HG03280 (cell line): ENCODE data around the gene TACC2.
"Not testable (repeated sequence)": the region's sequence is repeated elsewhere in the genome, so short reads cannot be mapped to it uniquely, and the experiment has no call there.

Source experiments
- ATAC-seq: cut with Tn5 transposase; IDR thresholded peaks from one replicate; pipeline ENCODE4 v1.9.1; 2021; ENCODE audit warnings: mild to moderate bottlenecking, moderate library complexity; ENCODE audit not compliant: unreplicated experiment

TACC2 gene

DNA sequence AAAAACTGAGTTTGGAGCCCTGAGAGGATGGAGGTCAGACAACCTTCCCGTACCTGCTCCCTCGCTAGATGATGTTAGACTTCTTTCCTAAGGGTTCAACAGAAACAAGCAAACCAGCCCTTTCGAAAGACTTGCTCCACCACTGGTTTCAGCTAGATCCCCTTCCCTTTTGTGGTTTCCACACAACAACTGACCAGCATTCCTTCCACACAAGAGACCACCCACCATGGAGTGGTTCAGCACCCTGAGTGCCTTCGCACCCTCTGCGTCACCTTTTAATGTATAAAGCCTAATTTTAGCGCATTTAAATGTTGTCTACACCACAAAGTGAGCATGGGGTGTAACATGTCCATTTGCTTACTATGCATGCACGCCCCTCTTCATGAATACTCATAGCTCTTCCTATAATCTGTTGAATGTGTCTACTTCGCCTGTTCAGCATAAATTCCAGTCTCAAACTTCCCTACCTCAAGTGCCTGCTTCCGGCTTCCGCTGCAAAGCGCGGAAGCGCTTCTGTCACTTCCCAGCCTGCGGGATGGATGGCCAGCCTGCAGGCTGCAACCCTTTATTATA is 69.0 kb downstream of the TACC2 start:
- ATAC-seq: no peak

DNA sequence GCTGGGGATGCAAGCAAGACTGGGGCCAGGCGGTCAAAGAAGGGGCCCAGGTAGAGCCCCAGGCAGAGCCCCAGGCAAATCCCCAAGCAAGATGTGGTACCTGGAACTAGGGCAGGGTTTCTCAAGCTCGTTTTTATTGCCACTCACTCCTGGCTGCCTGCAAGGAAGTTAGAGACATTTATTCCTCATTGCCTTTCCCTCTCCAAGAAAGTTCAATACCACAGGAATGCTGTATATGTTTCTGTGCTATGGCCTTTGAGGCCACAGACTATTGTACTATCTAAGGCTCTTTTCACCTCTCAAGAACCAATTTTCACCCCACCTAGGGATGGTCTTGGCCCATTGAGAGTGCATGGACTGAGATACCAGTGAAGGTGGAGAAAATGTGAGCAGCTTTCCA is 71.3 kb downstream of the TACC2 start:
- no peak for ATAC-seq

DNA sequence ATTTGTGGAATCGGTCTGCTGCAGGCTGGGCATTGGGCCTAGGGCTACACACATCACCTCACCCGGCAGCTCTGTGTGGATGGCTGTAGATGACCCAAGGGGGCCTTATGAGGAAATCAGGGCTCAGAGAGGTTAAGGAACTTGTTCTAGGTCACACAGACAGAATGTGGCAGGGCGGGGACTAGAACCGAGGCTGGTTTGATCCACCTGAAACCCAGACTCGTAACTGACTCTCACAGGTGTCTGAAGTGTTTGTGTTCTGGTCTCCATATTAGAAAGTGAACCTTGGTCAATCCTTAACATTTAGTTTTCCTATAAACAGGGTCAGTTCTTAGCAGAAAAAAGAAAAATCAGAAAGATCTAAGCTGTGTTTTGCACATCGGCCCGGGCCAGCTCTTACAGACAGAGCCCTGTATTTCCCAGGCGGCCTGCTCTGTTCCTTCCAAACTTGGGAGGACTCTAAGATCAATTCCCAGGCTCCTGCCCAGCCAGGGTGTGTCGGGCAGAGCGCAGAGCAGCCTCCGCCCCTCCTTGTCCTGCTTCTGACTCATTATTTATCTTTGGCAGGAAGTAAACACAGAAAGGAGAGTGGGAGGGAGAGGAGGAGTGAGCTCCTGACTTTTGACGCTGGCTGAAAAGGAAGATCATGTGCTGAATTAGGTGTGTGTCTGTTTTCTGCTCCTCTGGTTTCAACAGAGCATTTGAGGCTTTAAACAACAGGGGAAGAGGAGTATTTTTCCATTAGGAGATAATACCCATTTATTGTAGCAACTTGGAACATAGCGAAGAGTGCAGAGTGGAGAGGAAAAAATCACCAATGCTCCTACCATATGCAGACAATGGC is 74.1 kb downstream of the TACC2 start:
- ATAC-seq: no peak

GRCh38 chr10:122066337-122066939 is 77.5 kb downstream of the TACC2 start:
- not testable (repeated sequence) for ATAC-seq

DNA sequence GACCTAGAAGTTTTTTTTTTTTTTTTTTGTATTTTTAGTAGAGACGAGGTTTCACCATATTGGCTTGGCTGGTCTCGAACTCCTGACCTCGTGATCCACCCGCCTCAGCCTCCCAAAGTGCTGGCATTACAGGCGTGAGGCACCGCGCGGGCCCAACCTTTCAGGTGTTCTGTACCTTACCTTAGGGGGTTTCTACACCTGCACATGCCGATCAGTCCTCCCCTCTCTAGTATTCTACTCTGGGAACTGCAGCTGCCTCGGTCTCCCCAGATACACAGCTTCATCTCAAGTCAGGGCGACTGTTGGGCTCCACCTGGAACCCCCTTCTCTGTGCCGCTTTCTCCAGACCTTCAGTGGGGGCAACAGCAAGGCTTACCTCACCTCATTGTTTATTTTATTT is 79.9 kb downstream of the TACC2 start:
- ATAC-seq: no peak

- no peak for ATAC-seq
Observed at GRCh38 chr10:122072491-122072890, 83.5 kb downstream of the TACC2 start.

GRCh38 chr10:122073508-122073907 is 84.5 kb downstream of the TACC2 start:
- no peak for ATAC-seq

DNA sequence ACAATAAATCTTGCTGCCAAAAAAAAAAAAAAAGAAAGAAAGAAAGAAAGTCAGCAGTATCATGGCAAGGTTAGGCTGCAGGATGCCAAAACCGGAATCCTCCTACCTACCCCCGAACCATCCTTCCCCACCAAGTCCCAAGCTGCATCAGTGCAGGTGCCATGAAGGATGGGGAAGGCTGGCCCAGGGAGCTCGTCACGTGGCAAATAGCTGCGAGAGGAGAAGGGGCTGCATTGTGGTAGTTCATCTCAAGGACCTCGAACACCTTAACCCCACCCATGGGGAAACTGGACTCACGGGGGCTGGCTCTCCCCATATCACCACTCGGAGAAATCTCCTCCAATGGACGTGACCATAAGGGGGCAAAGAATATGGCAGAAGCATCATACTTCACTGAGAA is 86.2 kb downstream of the TACC2 start:
- no peak for ATAC-seq

GRCh38 chr10:122075876-122076275 is 86.9 kb downstream of the TACC2 start:
- not testable (repeated sequence) for ATAC-seq

- ATAC-seq: no peak
Observed at GRCh38 chr10:122077311-122077875, 88.4 kb downstream of the TACC2 start.

GRCh38 chr10:122078326-122078725 is 89.4 kb downstream of the TACC2 start:
- ATAC-seq: no peak

DNA sequence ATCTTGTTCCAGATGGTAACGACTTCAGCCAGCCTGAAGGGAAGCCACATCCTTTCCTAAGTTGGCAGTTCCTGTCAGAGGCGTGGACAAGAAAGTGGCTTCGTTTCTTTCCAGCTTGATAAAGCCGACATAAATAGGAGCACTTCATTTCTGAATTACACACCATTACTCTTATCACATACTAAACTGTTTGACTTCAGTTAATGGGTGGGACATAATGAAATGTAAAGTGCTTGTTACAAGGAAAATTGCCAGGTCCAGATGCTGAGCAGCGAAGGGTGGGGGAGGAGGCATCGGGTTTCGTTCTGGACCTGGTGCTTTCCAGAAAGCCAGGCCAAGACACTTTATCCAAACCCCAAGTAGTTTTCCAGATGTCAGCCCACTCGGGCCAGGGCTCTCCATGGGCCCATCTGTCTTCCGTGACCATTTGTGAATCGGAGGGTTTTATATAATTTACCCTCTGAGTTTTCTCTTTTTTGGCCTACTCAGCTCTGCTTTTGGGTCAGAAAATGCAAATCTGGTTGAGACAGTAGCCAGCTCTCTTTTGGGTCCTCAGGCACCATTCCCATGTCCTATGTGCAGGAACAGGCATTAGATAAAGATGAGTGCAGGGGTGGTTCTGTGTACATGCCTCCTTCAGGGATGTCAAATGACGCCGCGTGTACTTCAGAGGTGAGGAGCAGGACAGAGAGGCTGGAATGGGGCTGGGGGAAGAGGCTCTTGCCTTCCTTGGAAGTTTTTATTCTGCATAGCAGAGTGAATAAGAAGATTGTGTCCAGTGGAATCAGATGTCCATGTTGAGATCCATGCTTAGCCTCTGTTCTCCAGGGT is 90.2 kb downstream of the TACC2 start:
- no peak for ATAC-seq

GRCh38 chr10:122082616-122083477 is 93.9 kb downstream of the TACC2 start:
- no peak for ATAC-seq

DNA sequence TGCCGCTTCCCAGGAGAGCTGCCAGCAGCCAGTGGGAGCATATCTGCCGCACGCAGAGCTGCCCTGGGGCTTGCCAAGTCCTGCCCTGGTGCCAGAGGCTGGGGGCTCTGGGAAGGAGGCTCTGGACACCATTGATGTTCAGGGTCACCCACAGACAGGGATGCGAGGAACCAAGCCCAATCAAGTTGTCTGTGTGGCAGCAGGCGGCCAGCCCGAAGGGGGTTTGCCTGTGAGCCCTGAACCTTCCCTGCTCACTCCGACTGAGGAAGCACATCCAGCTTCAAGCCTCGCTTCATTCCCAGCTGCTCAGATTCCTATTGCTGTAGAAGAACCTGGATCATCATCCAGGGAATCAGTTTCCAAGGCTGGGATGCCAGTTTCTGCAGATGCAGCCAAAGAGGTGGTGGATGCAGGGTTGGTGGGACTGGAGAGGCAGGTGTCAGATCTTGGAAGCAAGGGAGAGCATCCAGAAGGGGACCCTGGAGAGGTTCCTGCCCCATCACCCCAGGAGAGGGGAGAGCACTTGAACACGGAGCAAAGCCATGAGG is 94.6 kb downstream of the TACC2 start:
- no peak for ATAC-seq

- ATAC-seq: no peak
Observed at GRCh38 chr10:122084286-122085041, 95.5 kb downstream of the TACC2 start.

- no peak for ATAC-seq
Observed at GRCh38 chr10:122085423-122085911, 96.5 kb downstream of the TACC2 start.

DNA sequence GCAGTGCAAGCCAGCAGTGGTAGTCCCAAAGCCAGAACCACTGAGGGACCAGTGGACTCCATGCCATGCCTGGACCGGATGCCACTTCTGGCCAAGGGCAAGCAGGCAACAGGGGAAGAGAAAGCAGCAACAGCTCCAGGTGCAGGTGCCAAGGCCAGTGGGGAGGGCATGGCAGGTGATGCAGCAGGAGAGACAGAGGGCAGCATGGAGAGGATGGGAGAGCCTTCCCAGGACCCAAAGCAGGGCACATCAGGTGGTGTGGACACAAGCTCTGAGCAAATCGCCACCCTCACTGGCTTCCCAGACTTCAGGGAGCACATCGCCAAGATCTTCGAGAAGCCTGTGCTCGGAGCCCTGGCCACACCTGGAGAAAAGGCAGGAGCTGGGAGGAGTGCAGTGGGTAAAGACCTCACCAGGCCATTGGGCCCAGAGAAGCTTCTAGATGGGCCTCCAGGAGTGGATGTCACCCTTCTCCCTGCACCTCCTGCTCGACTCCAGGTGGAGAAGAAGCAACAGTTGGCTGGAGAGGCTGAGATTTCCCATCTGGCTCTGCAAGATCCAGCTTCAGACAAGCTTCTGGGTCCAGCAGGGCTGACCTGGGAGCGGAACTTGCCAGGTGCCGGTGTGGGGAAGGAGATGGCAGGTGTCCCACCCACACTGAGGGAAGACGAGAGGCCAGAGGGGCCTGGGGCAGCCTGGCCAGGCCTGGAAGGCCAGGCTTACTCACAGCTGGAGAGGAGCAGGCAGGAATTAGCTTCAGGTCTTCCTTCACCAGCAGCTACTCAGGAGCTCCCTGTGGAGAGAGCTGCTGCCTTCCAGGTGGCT is 97.7 kb downstream of the TACC2 start:
- ATAC-seq: no peak

- ATAC-seq: no peak
Observed at GRCh38 chr10:122087436-122087835, 98.5 kb downstream of the TACC2 start.
